Endothelial cell of coronary artery (primary cell): ENCODE measurements around the gene TMEM19. TPM values are rescaled to one million over a fixed set of nuclear protein-coding genes. Genes with fewer than 3 reads are reported as not detected.

Experiments used
- total RNA-seq: library from RNA; depleted of rRNA; stranded (reverse); fragments of >200 nt; gene quantifications from 2 replicates; pipeline ENCODE4 v1.2.3, GENCODE V29; 2014

TMEM19 gene
- total RNA-seq = 31.9 and 34.2 TPM in 2 replicates

DNA sequence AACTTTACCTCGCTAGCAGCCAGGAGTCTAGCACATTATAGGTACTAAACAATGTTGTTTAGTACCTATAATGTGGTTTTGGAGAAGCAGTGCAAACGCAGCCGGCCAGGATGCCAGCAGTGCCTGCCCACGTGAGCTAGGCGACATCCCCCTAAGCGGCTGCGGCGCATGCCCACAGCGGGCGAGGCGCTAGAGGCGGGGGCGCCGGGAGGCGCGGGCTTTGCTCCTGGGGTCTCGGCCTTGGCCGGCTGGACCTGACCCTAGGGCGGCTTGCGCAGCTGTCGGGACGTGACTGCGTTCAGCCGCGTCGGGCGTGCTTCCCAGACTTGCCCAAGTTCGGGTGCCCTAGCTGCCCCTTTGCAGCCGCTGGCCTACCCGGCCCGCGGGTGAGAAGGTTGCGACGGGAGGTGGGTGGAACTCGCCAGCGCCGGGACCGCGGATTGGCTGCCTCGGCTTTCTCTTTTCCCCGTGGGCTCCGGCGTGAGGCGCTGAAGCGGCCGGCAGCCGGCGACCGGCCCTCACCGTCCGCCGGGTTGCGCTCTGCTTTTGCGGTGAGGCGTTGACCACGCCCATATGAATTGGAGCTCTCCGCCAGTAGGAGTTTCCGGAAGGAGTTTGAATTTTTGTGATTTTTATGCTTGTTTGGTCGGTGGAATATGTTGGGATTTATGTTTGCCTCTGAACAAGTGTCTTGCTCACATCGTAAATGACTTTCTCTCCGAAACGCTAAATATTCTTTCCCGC, at the start of gene TMEM19:
Gene TMEM19 (plus strand): TSS at position 169 of the 744 bp plus-strand sequence. CDS start 599 bp downstream, outside the sequence.

GRCh38 chr12:71663561-71664410, 22.1 kb upstream of the TMEM19 start, which contains the start of the genes THAP2 and ZFC3H1:
TSS of gene THAP2 (plus strand) at chr12:71664301. CDS start at chr12:71664510, 209 bp downstream.
TSS of gene ZFC3H1 (minus strand) at chr12:71663848. CDS start at chr12:71663610, 238 bp downstream.

Other genes starting within 250 kb of the TMEM19 start
- not detected in 2 replicates for gene LGR5, start 246.3 kb upstream of the TMEM19 start, total RNA-seq
- gene ZFC3H1, start 22.2 kb upstream of the TMEM19 start, total RNA-seq = 14.4 and 26.6 TPM in 2 replicates
- 2.8 and 3.2 TPM in 2 replicates for gene THAP2, start 21.8 kb upstream of the TMEM19 start, total RNA-seq
- 22.4 and 25.6 TPM in 2 replicates for gene RAB21, start 68.8 kb downstream of the TMEM19 start, total RNA-seq
- gene TBC1D15, start 153.7 kb downstream of the TMEM19 start, total RNA-seq = 16.3 and 21.5 TPM in 2 replicates